Smooth muscle cell (in vitro differentiated cells): ENCODE measurements around the gene EPS15. TPM values are rescaled to one million over a fixed set of nuclear protein-coding genes. Genes with fewer than 3 reads are reported as not detected.

Source experiments
- DNase-seq: peaks from one replicate; lab custom pipeline; 2025; ENCODE audit not compliant: unreplicated experiment; lab: John Stamatoyannopoulos, UW
- H2AFZ ChIP-seq: fragments of 200-600 bp; sonication (generic); 2 replicates; pipeline ENCODE4 v1.6.0; 2016; ENCODE audit warnings: antibody characterized with exemption, low read depth, mild to moderate bottlenecking
- H3F3A ChIP-seq: fragments of 200-600 bp; sonication (generic); 2 replicates; pipeline ENCODE4 v1.6.0; 2017; ENCODE audit warnings: antibody characterized with exemption, low read depth
- H3K27ac ChIP-seq: fragments of 200-600 bp; sonication (generic); 2 replicates; pipeline ENCODE4 v1.5.1; 2016; ENCODE audit warnings: low read depth, mild to moderate bottlenecking
- H3K27me3 ChIP-seq: fragments of 200-600 bp; sonication (generic); 2 replicates; pipeline ENCODE4 v1.6.1; 2016; ENCODE audit warnings: low read depth, mild to moderate bottlenecking
- H3K36me3 ChIP-seq: fragments of 200-600 bp; sonication (generic); 2 replicates; pipeline ENCODE4 v1.5.1; 2016; ENCODE audit warnings: low read depth
- H3K4me1 ChIP-seq: fragments of 200-600 bp; sonication (generic); 2 replicates; pipeline ENCODE4 v1.5.1; 2016; ENCODE audit warnings: low read depth
- H3K4me2 ChIP-seq: fragments of 200-600 bp; sonication (generic); 2 replicates; pipeline ENCODE4 v1.6.0; 2016; ENCODE audit warnings: mild to moderate bottlenecking
- H3K4me3 ChIP-seq: fragments of 200-600 bp; sonication (generic); 2 replicates; pipeline ENCODE4 v1.5.1; 2016; ENCODE audit warnings: mild to moderate bottlenecking
- H3K79me2 ChIP-seq: fragments of 200-600 bp; sonication (generic); 2 replicates; pipeline ENCODE4 v1.6.0; 2016; ENCODE audit warnings: low read depth, mild to moderate bottlenecking
- H3K9ac ChIP-seq: fragments of 200-600 bp; sonication (generic); 2 replicates; pipeline ENCODE4 v1.6.0; 2016; ENCODE audit warnings: low read depth
- H3K9me3 ChIP-seq: fragments of 200-600 bp; sonication (generic); replicated peaks from 2 replicates; pipeline ENCODE4 v1.5.1; 2016; ENCODE audit warnings: low read depth
- H4K20me1 ChIP-seq: fragments of 200-600 bp; sonication (generic); 2 replicates; pipeline ENCODE4 v1.6.0; 2016; ENCODE audit warnings: low read depth
- CTCF ChIP-seq: fragments of 200-600 bp; sonication (generic); IDR thresholded peaks from 2 replicates; pipeline ENCODE4 v1.5.1; 2017; ENCODE audit warnings: borderline replicate concordance, mild to moderate bottlenecking, antibody characterized with exemption; ENCODE audit not compliant: insufficient read depth, poor library complexity, severe bottlenecking
- WGBS: methylation state at CpG from one replicate; pipeline ENCODE4 v1.1.7; 2016; ENCODE audit warnings: low lambda C conversion rate; 5-methylcytosine and 5-hydroxymethylcytosine counted together
- polyA plus RNA-seq: library from polyadenylated mRNA; unstranded; fragments of >200 nt; fragmentation: Nextera tagmentation; extraction: Ambion mirVana; gene quantifications from 2 replicates; pipeline ENCODE4 v1.2.1, GENCODE V29; 2016
- total RNA-seq: library from RNA; depleted of rRNA; stranded (reverse); fragments of >200 nt; gene quantifications from 2 replicates; pipeline ENCODE4 v1.2.3, GENCODE V29; 2014

EPS15 gene
- total and polyA plus RNA-seq, 2 experiments from 2014 or later = 9.0 to 54.3 TPM

- H2AFZ ChIP-seq = no peak overlapping the region
- 91% methylated on average over 3 of the region's 3 CpGs for WGBS
- H3K4me3 ChIP-seq = no peak overlapping the region
Observed at GRCh38 chr1:51349862-51350261, 169.2 kb downstream of the EPS15 start.

GRCh38 chr1:51348147-51348527 is 170.9 kb downstream of the EPS15 start:
- H3K4me2 ChIP-seq = no peak overlapping the region
- no peak overlapping the region for H3K4me3 ChIP-seq
- no peak overlapping the region for H3K27ac ChIP-seq
- no peak overlapping the region for H3K9ac ChIP-seq
- DNase-seq = no peak
- no peaks in the 10 kb centered on the region for H3K4me1 ChIP-seq
- no peaks in the 10 kb centered on the region for H3K36me3 ChIP-seq
- H3F3A ChIP-seq = no peaks in the 10 kb centered on the region
- peaks cover 38% of the 10 kb centered on the region for H3K27me3 ChIP-seq
- no peaks in the 10 kb centered on the region for H4K20me1 ChIP-seq
- no peak overlapping the region for H2AFZ ChIP-seq
- no peaks in the 10 kb centered on the region for H3K9me3 ChIP-seq
- H3K79me2 ChIP-seq = no peaks in the 10 kb centered on the region
- no peak for TF ChIP-seq CTCF

More at GRCh38 chr1:51349862-51350261, 169.2 kb downstream of the EPS15 start:
- Histone ChIP-seq H3K4me2 (no peak overlapping the region), H3F3A (no peaks in the 10 kb centered on the region), H3K27me3 (peaks cover 21% of the 10 kb centered on the region), H3K9me3 (no peaks in the 10 kb centered on the region), H3K9ac (no peak overlapping the region), H3K36me3 (no peaks in the 10 kb centered on the region), H3K79me2 (no peaks in the 10 kb centered on the region), H4K20me1 (no peaks in the 10 kb centered on the region), H3K4me1 (no peaks in the 10 kb centered on the region), H3K27ac (no peak overlapping the region)
- TF ChIP-seq CTCF = no peak
- DNase-seq = no peak

GRCh38 chr1:51347398-51348146 is 171.5 kb downstream of the EPS15 start:
- H3K4me3 ChIP-seq = no peak overlapping the region
- H3K9me3 ChIP-seq = no peaks in the 10 kb centered on the region
- no peak for TF ChIP-seq CTCF
- no peak overlapping the region for H3K9ac ChIP-seq
- no peak overlapping the region for H2AFZ ChIP-seq
- H3K79me2 ChIP-seq = no peaks in the 10 kb centered on the region
- no peaks in the 10 kb centered on the region for H3K4me1 ChIP-seq
- no peaks in the 10 kb centered on the region for H3K36me3 ChIP-seq
- H3K4me2 ChIP-seq = no peak overlapping the region
- no peaks in the 10 kb centered on the region for H3F3A ChIP-seq
- peaks cover 42% of the 10 kb centered on the region for H3K27me3 ChIP-seq
- 95% methylated on average over 6 of the region's 6 CpGs for WGBS
- no peak overlapping the region for H3K27ac ChIP-seq
- H4K20me1 ChIP-seq = no peaks in the 10 kb centered on the region
- DNase-seq = no peak
